Measurements from ENCODE around the gene PBX3. TPM values are rescaled to one million over a fixed set of nuclear protein-coding genes. Genes with fewer than 3 reads are reported as not detected.

PBX3 gene
- total and polyA plus RNA-seq, 9 of the 15 experiments (the other 6 are each of a cell fraction or from before 2014, with no cell fraction given) = 0.14 to 5.8 (median 0.92) TPM

DNA sequence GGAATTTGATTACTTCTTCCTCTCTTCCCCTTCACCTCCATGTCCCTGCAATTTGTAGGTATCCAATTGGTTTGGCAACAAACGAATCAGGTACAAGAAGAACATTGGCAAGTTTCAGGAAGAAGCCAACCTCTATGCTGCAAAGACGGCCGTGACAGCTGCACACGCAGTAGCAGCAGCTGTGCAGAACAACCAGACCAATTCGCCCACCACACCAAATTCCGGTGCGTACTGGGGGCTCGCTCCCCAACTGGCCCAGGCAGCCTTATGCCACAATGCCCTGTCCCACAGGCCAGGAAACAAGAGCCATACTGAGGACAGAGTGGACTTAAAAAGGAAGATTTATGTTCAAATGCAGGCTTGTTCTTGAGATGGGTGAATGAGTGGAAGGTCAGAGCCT lies 213.5 kb downstream of the PBX3 start:
- in situ Hi-C loops (cut with MboI) = no loop called here
- no TSS peak for BruUV-seq (replicated peaks)
- Histone ChIP-seq H3K27ac (ENCODE audit: extremely low read depth, low read depth, low read length) (no peak overlapping the region), H3K9ac (ENCODE audit: insufficient read depth in 1 of 2, low read depth in 2 of 2, low read length in 2 of 2) (no peak overlapping the region), H3K9me3 (replicated peaks; ENCODE audit: control insufficient read depth, insufficient read depth, low read depth, low read length) (no peaks in the 10 kb centered on the region), H3K36me3 (ENCODE audit: control insufficient read depth, insufficient read depth, low read length) (no peaks in the 10 kb centered on the region), H3K4me3 (no peak overlapping the region), H3K27me3 (ENCODE audit: control insufficient read depth in 2 of 2, insufficient read depth in 2 of 2, low read length in 2 of 2) (peaks cover 0 to 9% of the 10 kb centered on the region in 2 experiments; a peak in 2 of 5 replicates), H4K20me1 (replicated peaks; ENCODE audit: control insufficient read depth, insufficient read depth, low read length) (no peaks in the 10 kb centered on the region), H3K4me1 (replicated peaks in 1 of 2; ENCODE audit: control insufficient read depth in 2 of 2, insufficient read depth in 2 of 2, low read length in 2 of 2) (no peaks in the 10 kb centered on the region), H2AFZ (ENCODE audit: low read depth, low read length) (no peak overlapping the region), H3K9me1 (ENCODE audit: control insufficient read depth, insufficient read depth, low read length) (no peaks in the 10 kb centered on the region), H3K4me2 (ENCODE audit: insufficient read depth, low read length) (no peak overlapping the region), H3K79me2 (ENCODE audit: control insufficient read depth, insufficient read depth, low read length) (no peaks in the 10 kb centered on the region)
- intact Hi-C loops (cut with micrococcal nuclease) = no loop called here
- CTCF ChIA-PET (ENCODE audit: low intra/inter-chr PET ratio) = no interaction called here
- DNase-seq (ENCODE audit: extremely low read depth in 1 of 4, low spot score in 3 of 4) (no peak), FAIRE-seq (no peak), ATAC-seq (no peak)
- POLR2A ChIA-PET = interaction anchor here (0.5 to 0.6 kb wide), 2 partner anchors 46 to 239 kb away, joined by 3 read pairs; no protein-coding TSS in a partner anchor
- 0% methylated on average over 8 of the region's 8 CpGs for WGBS (ENCODE audit: insufficient coverage, low coverage, missing lambda C conversion rate)
- no peak for TF ChIP-seq XRCC5 (IDR thresholded peaks at IDR 0.05; ENCODE audit: low read depth, low read length)
- no peak for TF ChIP-seq XRCC3 (IDR thresholded peaks at IDR 0.05)

DNA sequence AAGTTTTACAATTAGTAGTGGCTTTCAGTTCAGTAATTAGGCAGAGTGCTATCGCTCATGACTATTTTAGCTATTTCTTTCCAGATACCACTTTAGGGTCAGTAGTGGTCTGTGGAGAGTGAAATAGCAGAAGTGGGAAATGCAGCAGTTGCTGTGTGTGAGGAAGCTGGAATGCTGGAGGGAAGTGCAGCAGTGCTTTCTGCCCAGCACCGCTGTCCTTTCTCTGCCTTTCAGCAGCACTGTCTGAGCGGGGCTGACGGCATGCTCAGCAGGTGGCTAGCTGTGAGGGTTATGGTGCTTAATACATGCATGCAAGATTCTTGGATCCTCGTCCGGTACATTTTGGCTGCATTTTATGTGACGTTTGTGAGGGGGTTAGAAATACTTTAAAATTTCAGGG lies 213.9 kb downstream of the PBX3 start:
- Histone ChIP-seq H3K9ac (ENCODE audit: insufficient read depth in 1 of 2, low read depth in 2 of 2, low read length in 2 of 2) (no peak overlapping the region), H3K4me3 (no peak overlapping the region), H3K36me3 (ENCODE audit: control insufficient read depth, insufficient read depth, low read length) (no peaks in the 10 kb centered on the region), H3K4me1 (replicated peaks in 1 of 2; ENCODE audit: control insufficient read depth in 2 of 2, insufficient read depth in 2 of 2, low read length in 2 of 2) (no peaks in the 10 kb centered on the region), H3K27ac (ENCODE audit: extremely low read depth, low read depth, low read length) (no peak overlapping the region), H3K27me3 (ENCODE audit: control insufficient read depth in 2 of 2, insufficient read depth in 2 of 2, low read length in 2 of 2) (peaks cover 0 to 9% of the 10 kb centered on the region in 2 experiments; a peak in 2 of 5 replicates), H4K20me1 (replicated peaks; ENCODE audit: control insufficient read depth, insufficient read depth, low read length) (no peaks in the 10 kb centered on the region), H3K4me2 (ENCODE audit: insufficient read depth, low read length) (no peak overlapping the region), H2AFZ (ENCODE audit: low read depth, low read length) (no peak overlapping the region), H3K9me3 (replicated peaks; ENCODE audit: control insufficient read depth, insufficient read depth, low read depth, low read length) (no peaks in the 10 kb centered on the region), H3K9me1 (ENCODE audit: control insufficient read depth, insufficient read depth, low read length) (no peaks in the 10 kb centered on the region), H3K79me2 (ENCODE audit: control insufficient read depth, insufficient read depth, low read length) (no peaks in the 10 kb centered on the region)
- CTCF ChIA-PET (ENCODE audit: low intra/inter-chr PET ratio) = no interaction called here
- BruUV-seq (replicated peaks) = no TSS peak
- 0% methylated on average over 7 of the region's 7 CpGs for WGBS (ENCODE audit: insufficient coverage, low coverage, missing lambda C conversion rate)
- ATAC-seq (no peak), FAIRE-seq (no peak), DNase-seq (ENCODE audit: extremely low read depth in 1 of 4, low spot score in 3 of 4) (no peak)
- POLR2A ChIA-PET = interaction anchor here (0.5 to 0.6 kb wide), 2 partner anchors 46 to 239 kb away, joined by 3 read pairs; no protein-coding TSS in a partner anchor
- in situ Hi-C loops (cut with MboI) = no loop called here
- intact Hi-C loops (cut with micrococcal nuclease) = no loop called here
- TF ChIP-seq CCAR2 (IDR thresholded peaks at IDR 0.05; ENCODE audit: low read depth, low read length) (no peak), ZFPM2 (CRISPR knock-in tag; IDR thresholded peaks at IDR 0.05) (no peak), ZNF217 (CRISPR knock-in tag; IDR thresholded peaks at IDR 0.05) (no peak), CEBPG (CRISPR knock-in tag; IDR thresholded peaks at IDR 0.05) (no peak), CEBPG (tag; conservative IDR thresholded peaks at IDR 0.05 in 1 of 2, IDR thresholded peaks at IDR 0.05 in 1 of 2) (no peak), ZNF586 (CRISPR knock-in tag; conservative IDR thresholded peaks at IDR 0.05) (no peak), PHB (CRISPR knock-in tag; IDR thresholded peaks at IDR 0.05) (no peak)
- TF ChIP-seq, protein P1, sequence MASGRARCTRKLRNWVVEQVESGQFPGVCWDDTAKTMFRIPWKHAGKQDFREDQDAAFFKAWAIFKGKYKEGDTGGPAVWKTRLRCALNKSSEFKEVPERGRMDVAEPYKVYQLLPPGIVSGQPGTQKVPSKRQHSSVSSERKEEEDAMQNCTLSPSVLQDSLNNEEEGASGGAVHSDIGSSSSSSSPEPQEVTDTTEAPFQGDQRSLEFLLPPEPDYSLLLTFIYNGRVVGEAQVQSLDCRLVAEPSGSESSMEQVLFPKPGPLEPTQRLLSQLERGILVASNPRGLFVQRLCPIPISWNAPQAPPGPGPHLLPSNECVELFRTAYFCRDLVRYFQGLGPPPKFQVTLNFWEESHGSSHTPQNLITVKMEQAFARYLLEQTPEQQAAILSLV (tag; IDR thresholded peaks at IDR 0.05) = no peak
- TF ChIP-seq, protein P2, sequence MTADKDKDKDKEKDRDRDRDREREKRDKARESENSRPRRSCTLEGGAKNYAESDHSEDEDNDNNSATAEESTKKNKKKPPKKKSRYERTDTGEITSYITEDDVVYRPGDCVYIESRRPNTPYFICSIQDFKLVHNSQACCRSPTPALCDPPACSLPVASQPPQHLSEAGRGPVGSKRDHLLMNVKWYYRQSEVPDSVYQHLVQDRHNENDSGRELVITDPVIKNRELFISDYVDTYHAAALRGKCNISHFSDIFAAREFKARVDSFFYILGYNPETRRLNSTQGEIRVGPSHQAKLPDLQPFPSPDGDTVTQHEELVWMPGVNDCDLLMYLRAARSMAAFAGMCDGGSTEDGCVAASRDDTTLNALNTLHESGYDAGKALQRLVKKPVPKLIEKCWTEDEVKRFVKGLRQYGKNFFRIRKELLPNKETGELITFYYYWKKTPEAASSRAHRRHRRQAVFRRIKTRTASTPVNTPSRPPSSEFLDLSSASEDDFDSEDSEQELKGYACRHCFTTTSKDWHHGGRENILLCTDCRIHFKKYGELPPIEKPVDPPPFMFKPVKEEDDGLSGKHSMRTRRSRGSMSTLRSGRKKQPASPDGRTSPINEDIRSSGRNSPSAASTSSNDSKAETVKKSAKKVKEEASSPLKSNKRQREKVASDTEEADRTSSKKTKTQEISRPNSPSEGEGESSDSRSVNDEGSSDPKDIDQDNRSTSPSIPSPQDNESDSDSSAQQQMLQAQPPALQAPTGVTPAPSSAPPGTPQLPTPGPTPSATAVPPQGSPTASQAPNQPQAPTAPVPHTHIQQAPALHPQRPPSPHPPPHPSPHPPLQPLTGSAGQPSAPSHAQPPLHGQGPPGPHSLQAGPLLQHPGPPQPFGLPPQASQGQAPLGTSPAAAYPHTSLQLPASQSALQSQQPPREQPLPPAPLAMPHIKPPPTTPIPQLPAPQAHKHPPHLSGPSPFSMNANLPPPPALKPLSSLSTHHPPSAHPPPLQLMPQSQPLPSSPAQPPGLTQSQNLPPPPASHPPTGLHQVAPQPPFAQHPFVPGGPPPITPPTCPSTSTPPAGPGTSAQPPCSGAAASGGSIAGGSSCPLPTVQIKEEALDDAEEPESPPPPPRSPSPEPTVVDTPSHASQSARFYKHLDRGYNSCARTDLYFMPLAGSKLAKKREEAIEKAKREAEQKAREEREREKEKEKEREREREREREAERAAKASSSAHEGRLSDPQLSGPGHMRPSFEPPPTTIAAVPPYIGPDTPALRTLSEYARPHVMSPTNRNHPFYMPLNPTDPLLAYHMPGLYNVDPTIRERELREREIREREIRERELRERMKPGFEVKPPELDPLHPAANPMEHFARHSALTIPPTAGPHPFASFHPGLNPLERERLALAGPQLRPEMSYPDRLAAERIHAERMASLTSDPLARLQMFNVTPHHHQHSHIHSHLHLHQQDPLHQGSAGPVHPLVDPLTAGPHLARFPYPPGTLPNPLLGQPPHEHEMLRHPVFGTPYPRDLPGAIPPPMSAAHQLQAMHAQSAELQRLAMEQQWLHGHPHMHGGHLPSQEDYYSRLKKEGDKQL (CRISPR knock-in tag; IDR thresholded peaks at IDR 0.05; ENCODE audit: borderline replicate concordance) = no peak
